COLO668 (cell line): ENCODE results near the gene MYBL2.
"Not testable (repeated sequence)": the region's sequence is repeated elsewhere in the genome, so short reads cannot be mapped to it uniquely, and the experiment has no call there.

ENCODE experiments used
- DNase-seq: peaks from one replicate; lab custom pipeline; 2025; ENCODE audit not compliant: unreplicated experiment; lab: John Stamatoyannopoulos, UW

The MYBL2 gene

GRCh38 chr20:43749734-43750294 is 82.9 kb downstream of the MYBL2 start:
- DNase-seq, result peak; percentile 74

GRCh38 chr20:43750774-43751166 is 83.9 kb downstream of the MYBL2 start:
- DNase-seq, result no peak

- DNase-seq, result no peak
Measured at GRCh38 chr20:43751167-43752050, 84.5 kb downstream of the MYBL2 start.

DNA sequence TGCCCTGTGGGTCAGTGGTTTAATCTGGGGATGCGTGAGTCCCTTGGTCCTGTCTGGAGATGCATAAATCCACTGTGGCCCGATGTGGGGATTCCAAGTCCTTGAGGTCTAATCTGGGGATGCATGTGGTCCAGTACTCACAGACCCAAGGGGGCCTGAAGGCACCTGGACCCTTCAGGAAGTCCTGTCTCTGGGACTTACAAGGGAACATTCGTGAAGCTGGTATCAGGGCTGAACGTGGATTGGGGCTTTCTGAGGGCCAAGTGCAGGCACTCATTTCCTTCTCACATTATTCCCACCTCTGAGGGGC is 85.1 kb downstream of the MYBL2 start:
- DNase-seq, result no peak

DNA sequence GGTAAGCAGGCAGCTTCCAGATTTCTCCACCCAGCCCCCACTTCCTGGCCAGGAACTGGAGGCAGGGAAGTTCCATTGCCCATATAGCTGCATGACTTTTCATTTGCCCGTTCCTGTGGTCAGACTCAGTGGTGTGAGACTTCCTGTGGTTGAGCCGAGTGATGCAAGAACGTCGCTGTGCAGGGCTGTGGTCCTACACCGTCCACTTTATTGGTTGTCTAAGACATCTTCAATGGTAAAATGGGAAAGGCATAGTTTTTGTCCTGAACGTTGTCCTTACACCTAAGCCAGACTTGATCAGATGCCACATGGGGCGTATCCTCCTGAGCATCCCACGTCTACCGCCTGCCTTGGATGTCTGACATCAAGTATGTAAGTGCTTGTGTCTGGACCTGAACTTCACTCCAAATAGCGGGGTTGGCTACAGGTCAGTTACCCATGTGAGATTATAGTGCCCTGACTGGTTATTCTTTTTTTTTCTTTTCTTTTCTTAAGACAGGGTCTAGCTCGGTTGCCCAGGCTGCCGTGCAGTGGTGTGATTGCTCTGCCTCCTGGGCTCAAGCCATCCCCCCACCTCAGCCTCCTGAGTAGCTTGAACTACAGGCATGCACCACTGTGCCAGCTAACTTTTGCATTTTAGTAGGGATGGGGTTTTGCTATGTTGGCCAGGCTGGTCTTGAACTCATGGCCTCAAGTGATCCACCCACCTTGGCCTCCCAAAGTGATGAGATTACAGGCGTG is 85.8 kb downstream of the MYBL2 start:
- DNase-seq, result no peak

GRCh38 chr20:43755390-43755789 is 88.5 kb downstream of the MYBL2 start:
- DNase-seq, result no peak

DNA sequence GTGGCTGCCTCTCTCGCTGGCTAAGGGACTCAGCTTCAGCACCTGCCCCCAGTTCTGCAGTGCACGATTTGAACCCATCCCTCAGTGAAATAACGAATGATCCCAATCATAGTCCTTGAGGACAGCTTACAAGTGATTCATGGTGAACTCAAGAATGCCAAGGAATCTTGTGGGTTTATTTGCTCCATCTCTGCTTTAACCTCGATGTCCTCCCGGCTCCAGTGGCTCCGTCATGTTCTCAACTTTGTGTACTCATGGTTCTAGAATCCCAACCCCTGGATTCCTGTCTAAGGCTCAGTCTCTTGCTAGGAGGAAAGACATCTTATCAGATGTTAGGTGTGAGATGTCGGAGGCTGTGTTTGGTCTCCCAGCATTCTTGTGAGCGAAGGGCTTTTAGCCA is 88.9 kb downstream of the MYBL2 start:
- DNase-seq, result no peak

DNA sequence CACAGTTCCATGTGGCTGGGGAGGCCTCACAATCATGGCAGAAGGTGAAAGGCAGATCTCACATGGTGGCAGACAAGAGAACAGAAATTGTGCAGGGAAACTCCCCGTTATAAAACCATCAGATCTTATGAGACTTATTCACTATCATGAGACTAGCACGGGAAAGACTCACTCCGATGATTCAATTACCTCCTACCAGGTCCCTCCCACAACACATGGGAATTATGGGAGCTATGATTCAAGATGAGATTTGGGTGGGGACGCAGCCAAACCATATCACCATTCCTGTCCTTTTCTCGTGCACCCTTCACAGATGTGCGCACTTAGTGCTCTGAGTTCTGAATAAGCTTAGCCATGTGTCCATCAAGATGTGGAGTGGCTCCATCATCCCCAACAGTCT is 91.0 kb downstream of the MYBL2 start:
- not testable (repeated sequence) for DNase-seq

GRCh38 chr20:43761386-43762340 is 94.7 kb downstream of the MYBL2 start:
- DNase-seq, result peak; percentile 11

DNA sequence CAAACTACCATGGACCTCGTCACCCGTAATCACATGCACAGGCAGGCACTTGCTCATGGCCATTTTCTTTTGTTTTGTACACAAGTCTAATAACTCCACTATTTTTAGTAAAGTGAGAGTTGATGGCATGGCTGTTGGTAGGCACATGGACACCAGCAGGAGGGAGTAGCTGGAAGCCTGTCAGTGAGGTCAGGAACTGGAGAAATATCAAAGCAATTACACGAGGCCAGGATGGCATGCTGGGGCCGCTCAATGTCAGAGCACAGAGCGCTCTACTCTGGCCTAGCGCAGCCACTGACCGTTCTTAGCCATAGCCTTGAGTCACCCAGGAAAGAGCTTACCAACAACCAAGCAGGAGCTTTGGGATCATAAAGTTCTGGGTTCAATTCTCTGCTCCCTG is 96.0 kb downstream of the MYBL2 start:
- DNase-seq, result no peak

DNA sequence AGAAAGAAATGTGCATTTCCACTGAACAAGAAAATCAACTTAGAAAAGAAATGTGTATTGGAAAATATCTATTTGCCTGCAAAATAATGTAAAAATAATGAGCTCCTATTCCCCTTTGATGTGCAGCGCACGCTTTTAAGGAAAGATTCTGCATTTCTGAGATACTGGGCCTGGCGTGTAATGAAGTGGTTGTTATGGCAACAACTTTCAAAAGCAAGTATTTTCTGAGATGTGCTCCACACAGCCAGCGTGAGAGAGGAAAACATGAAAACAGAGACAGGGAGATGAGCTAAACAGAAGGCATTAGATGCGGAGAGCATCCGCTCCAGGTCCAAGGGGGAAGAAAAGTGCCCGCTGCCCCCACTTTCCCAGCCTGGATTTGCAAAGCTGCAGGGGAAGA is 99.0 kb downstream of the MYBL2 start:
- DNase-seq, result no peak
